HG03139 (cell line): ENCODE measurements around the gene KCNQ2.

Experiments
- ATAC-seq: cut with Tn5 transposase; IDR thresholded peaks from one replicate; pipeline ENCODE4 v1.9.1; 2021; ENCODE audit not compliant: unreplicated experiment

KCNQ2 gene

GRCh38 chr20:63435552-63435951 lies 36.9 kb downstream of the KCNQ2 start:
- ATAC-seq: no peak

GRCh38 chr20:63434599-63435378 lies 37.7 kb downstream of the KCNQ2 start:
- ATAC-seq: no peak

GRCh38 chr20:63433756-63434531 lies 38.5 kb downstream of the KCNQ2 start:
- ATAC-seq: no peak

GRCh38 chr20:63433351-63433750 lies 39.1 kb downstream of the KCNQ2 start:
- ATAC-seq: no peak

- ATAC-seq: no peak
Measured at GRCh38 chr20:63432577-63433325, 39.7 kb downstream of the KCNQ2 start.

- ATAC-seq: no peak
Measured at GRCh38 chr20:63431944-63432343, 40.5 kb downstream of the KCNQ2 start.

GRCh38 chr20:63430891-63431290 lies 41.6 kb downstream of the KCNQ2 start:
- no peak for ATAC-seq

- ATAC-seq: no peak
Measured at GRCh38 chr20:63429992-63430391, 42.5 kb downstream of the KCNQ2 start.

GRCh38 chr20:63428906-63429575 lies 43.4 kb downstream of the KCNQ2 start:
- no peak for ATAC-seq

GRCh38 chr20:63427724-63428330 lies 44.6 kb downstream of the KCNQ2 start:
- no peak for ATAC-seq

- ATAC-seq: no peak
Measured at GRCh38 chr20:63427206-63427605, 45.2 kb downstream of the KCNQ2 start.

GRCh38 chr20:63425846-63426485 lies 46.5 kb downstream of the KCNQ2 start:
- ATAC-seq: no peak

- no peak for ATAC-seq
Measured at GRCh38 chr20:63424613-63425012, 47.8 kb downstream of the KCNQ2 start.

- ATAC-seq: no peak
Measured at GRCh38 chr20:63423751-63424150, 48.7 kb downstream of the KCNQ2 start.

GRCh38 chr20:63422653-63423052 lies 49.8 kb downstream of the KCNQ2 start:
- ATAC-seq: no peak

GRCh38 chr20:63421913-63422312 lies 50.5 kb downstream of the KCNQ2 start:
- ATAC-seq: no peak

GRCh38 chr20:63421094-63421692 lies 51.3 kb downstream of the KCNQ2 start:
- ATAC-seq: no peak

GRCh38 chr20:63420359-63421093 lies 51.9 kb downstream of the KCNQ2 start:
- ATAC-seq: no peak

GRCh38 chr20:63419299-63419698 lies 53.2 kb downstream of the KCNQ2 start:
- ATAC-seq: no peak
